Ishikawa (cell line): ENCODE results near the gene MED26.

Experiments
- RAD21 ChIP-seq: IDR thresholded peaks from 2 replicates; pipeline ENCODE4 v1.6.1; 2012; ENCODE audit warnings: low read depth
- TAF1 ChIP-seq: IDR thresholded peaks from 2 replicates; pipeline ENCODE4 v1.6.1; 2012; ENCODE audit warnings: low read depth, mild to moderate bottlenecking
- TEAD4 ChIP-seq: IDR thresholded peaks from 2 replicates; pipeline ENCODE4 v1.6.1; 2012
- TF ChIP-seq, protein P1 (sequence below): IDR thresholded peaks from 2 replicates; pipeline ENCODE4 v1.6.1; 2012; ENCODE audit warnings: low read depth, mild to moderate bottlenecking
- TF ChIP-seq, protein P2 (sequence below): IDR thresholded peaks from 2 replicates; pipeline ENCODE4 v1.6.1; 2012

DNA sequence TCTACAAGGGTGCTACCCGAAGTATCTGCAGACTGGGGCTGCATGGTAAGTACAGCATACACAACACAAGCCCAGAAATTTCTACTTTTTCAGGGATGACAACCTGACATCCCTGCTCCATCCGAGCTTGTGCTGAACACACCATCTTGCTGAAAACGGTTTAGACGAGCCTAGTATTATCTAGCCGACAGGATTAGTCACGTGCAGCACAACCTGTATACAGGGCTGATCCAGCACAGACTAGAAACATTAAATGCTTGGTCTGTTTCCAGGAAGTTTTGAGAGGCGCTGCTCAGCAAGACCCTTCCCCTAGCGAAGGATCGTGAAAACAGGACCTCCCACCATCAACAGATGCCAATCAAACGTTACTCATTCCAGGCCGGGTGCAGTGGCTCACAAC lies 27.7 kb upstream of the MED26 start:
- TF ChIP-seq, protein P1, sequence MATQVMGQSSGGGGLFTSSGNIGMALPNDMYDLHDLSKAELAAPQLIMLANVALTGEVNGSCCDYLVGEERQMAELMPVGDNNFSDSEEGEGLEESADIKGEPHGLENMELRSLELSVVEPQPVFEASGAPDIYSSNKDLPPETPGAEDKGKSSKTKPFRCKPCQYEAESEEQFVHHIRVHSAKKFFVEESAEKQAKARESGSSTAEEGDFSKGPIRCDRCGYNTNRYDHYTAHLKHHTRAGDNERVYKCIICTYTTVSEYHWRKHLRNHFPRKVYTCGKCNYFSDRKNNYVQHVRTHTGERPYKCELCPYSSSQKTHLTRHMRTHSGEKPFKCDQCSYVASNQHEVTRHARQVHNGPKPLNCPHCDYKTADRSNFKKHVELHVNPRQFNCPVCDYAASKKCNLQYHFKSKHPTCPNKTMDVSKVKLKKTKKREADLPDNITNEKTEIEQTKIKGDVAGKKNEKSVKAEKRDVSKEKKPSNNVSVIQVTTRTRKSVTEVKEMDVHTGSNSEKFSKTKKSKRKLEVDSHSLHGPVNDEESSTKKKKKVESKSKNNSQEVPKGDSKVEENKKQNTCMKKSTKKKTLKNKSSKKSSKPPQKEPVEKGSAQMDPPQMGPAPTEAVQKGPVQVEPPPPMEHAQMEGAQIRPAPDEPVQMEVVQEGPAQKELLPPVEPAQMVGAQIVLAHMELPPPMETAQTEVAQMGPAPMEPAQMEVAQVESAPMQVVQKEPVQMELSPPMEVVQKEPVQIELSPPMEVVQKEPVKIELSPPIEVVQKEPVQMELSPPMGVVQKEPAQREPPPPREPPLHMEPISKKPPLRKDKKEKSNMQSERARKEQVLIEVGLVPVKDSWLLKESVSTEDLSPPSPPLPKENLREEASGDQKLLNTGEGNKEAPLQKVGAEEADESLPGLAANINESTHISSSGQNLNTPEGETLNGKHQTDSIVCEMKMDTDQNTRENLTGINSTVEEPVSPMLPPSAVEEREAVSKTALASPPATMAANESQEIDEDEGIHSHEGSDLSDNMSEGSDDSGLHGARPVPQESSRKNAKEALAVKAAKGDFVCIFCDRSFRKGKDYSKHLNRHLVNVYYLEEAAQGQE, result no peak
- no peak for TF ChIP-seq TAF1
- no peak for TF ChIP-seq TEAD4
- TF ChIP-seq, protein P2, sequence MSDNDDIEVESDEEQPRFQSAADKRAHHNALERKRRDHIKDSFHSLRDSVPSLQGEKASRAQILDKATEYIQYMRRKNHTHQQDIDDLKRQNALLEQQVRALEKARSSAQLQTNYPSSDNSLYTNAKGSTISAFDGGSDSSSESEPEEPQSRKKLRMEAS, result no peak
- no peak for TF ChIP-seq RAD21
